SK-N-SH treated with all-trans-retinoic acid at 6 μM for 48 hours (cell line): Measurements from ENCODE around the gene ENDOV.

Source experiments
- ARNTL ChIP-seq: fragments of 450-650 bp; formaldehyde crosslinking; IDR thresholded peaks from 2 replicates; pipeline ENCODE4 v1.5.0; 2020; ENCODE audit warnings: low read depth, mild to moderate bottlenecking, moderate library complexity, borderline replicate concordance
- BACH2 ChIP-seq: fragments of 250-450 bp; sonication (Bioruptor Pico); IDR thresholded peaks from 2 replicates; pipeline ENCODE4 v1.9.0; 2021; ENCODE audit warnings: mild to moderate bottlenecking, borderline replicate concordance
- CSDC2 ChIP-seq: fragments of 250-450 bp; sonication (Bioruptor Pico); IDR thresholded peaks from 2 replicates; pipeline ENCODE4 v1.5.0; 2020; ENCODE audit warnings: mild to moderate bottlenecking, moderate library complexity
- ESRRG ChIP-seq: fragments of 250-450 bp; sonication (Bioruptor Pico); IDR thresholded peaks from 2 replicates; pipeline ENCODE4 v1.6.1; 2021; ENCODE audit warnings: mild to moderate bottlenecking
- ISL1 ChIP-seq: fragments of 250-450 bp; sonication (Bioruptor Pico); IDR thresholded peaks from 2 replicates; pipeline ENCODE4 v2.1.2; 2022; ENCODE audit warnings: mild to moderate bottlenecking, moderate library complexity
- RARB ChIP-seq: fragments of 250-450 bp; sonication (Bioruptor Pico); IDR thresholded peaks from 2 replicates; pipeline ENCODE4 v1.8.0; 2021; ENCODE audit warnings: mild to moderate bottlenecking, moderate library complexity
- TCF4 ChIP-seq: fragments of 250-450 bp; sonication (Bioruptor Pico); IDR thresholded peaks from 2 replicates; pipeline ENCODE4 v1.8.0; 2021; ENCODE audit warnings: mild to moderate bottlenecking, moderate library complexity, borderline replicate concordance
- TOX ChIP-seq: fragments of 250-450 bp; sonication (Bioruptor Pico); IDR thresholded peaks from 2 replicates; pipeline ENCODE4 v1.8.0; 2021; ENCODE audit warnings: mild to moderate bottlenecking, moderate library complexity, borderline replicate concordance
- ZC3H10 ChIP-seq: fragments of 250-450 bp; sonication (Bioruptor Pico); IDR thresholded peaks from 2 replicates; pipeline ENCODE4 v1.5.1; 2021; ENCODE audit warnings: mild to moderate bottlenecking, moderate library complexity
- ZFP3 ChIP-seq: fragments of 250-450 bp; sonication (Bioruptor Pico); IDR thresholded peaks from 2 replicates; pipeline ENCODE4 v1.5.0; 2020; ENCODE audit warnings: mild to moderate bottlenecking, moderate library complexity
- ZFP30 ChIP-seq: fragments of 450-650 bp; formaldehyde crosslinking; IDR thresholded peaks from 2 replicates; pipeline ENCODE4 v1.5.0; 2022; ENCODE audit warnings: mild to moderate bottlenecking, moderate library complexity
- ZNF8 ChIP-seq: fragments of 450-650 bp; formaldehyde crosslinking; IDR thresholded peaks from 2 replicates; pipeline ENCODE4 v1.5.0; 2020; ENCODE audit warnings: mild to moderate bottlenecking, moderate library complexity
- TF ChIP-seq, protein P1 (sequence below): fragments of 250-450 bp; sonication (Bioruptor Pico); IDR thresholded peaks from 2 replicates; pipeline ENCODE4 v1.8.0; 2021; ENCODE audit warnings: low read depth, mild to moderate bottlenecking, moderate library complexity, borderline replicate concordance
- TF ChIP-seq, protein P2 (sequence below): fragments of 250-450 bp; sonication (Bioruptor Pico); IDR thresholded peaks from 2 replicates; pipeline ENCODE4 v1.8.0; 2020; ENCODE audit warnings: mild to moderate bottlenecking, moderate library complexity, borderline replicate concordance

DNA sequence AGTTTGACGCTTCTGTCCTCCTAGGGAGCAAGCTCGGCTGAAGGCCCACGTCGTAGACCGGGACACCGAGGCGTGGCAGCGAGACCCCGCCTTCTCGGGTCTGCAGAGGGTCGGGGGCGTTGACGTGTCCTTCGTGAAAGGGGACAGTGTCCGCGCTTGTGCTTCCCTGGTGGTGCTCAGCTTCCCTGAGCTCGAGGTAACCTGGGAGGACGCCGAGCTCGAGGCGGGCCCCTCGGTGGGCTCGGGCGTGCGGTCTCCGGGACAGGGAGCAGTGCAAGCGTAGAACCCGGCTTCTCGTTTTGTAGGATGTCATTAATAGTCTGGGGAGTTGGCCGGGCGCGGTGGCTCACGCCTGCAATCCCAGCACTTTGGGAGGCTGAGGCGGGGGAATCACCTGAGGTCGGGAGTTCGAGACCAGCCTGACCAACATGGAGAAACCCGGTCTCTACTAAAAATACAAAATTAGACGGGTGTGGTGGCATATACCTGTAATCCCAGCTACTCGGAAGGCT is 715 bp downstream of the ENDOV start:
- TF ChIP-seq ZFP3 (CRISPR knock-in tag), result no peak
- TF ChIP-seq, protein P1, sequence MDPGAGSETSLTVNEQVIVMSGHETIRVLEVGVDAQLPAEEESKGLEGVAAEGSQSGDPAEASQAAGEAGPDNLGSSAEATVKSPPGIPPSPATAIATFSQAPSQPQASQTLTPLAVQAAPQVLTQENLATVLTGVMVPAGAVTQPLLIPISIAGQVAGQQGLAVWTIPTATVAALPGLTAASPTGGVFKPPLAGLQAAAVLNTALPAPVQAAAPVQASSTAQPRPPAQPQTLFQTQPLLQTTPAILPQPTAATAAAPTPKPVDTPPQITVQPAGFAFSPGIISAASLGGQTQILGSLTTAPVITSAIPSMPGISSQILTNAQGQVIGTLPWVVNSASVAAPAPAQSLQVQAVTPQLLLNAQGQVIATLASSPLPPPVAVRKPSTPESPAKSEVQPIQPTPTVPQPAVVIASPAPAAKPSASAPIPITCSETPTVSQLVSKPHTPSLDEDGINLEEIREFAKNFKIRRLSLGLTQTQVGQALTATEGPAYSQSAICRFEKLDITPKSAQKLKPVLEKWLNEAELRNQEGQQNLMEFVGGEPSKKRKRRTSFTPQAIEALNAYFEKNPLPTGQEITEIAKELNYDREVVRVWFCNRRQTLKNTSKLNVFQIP, result no peak
- TF ChIP-seq ZC3H10 (CRISPR knock-in tag), result no peak
- no peak for TF ChIP-seq CSDC2
- TF ChIP-seq TOX (CRISPR knock-in tag), result no peak
- TF ChIP-seq RARB (CRISPR knock-in tag), result no peak
- TF ChIP-seq ZFP30, result no peak
- TF ChIP-seq, protein P2, sequence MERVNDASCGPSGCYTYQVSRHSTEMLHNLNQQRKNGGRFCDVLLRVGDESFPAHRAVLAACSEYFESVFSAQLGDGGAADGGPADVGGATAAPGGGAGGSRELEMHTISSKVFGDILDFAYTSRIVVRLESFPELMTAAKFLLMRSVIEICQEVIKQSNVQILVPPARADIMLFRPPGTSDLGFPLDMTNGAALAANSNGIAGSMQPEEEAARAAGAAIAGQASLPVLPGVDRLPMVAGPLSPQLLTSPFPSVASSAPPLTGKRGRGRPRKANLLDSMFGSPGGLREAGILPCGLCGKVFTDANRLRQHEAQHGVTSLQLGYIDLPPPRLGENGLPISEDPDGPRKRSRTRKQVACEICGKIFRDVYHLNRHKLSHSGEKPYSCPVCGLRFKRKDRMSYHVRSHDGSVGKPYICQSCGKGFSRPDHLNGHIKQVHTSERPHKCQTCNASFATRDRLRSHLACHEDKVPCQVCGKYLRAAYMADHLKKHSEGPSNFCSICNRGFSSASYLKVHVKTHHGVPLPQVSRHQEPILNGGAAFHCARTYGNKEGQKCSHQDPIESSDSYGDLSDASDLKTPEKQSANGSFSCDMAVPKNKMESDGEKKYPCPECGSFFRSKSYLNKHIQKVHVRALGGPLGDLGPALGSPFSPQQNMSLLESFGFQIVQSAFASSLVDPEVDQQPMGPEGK (CRISPR knock-in tag), result no peak
- no peak for TF ChIP-seq ZNF8
- no peak for TF ChIP-seq ARNTL (CRISPR knock-in tag)
- TF ChIP-seq TCF4 (CRISPR knock-in tag), result no peak
- no peak for TF ChIP-seq ESRRG (CRISPR knock-in tag)
- no peak for TF ChIP-seq BACH2 (CRISPR knock-in tag)
- no peak for TF ChIP-seq ISL1 (CRISPR knock-in tag)
